ENCODE measurements around the gene SOWAHA.

GRCh38 chr5:132808866-132809265, 4.2 kb upstream of the SOWAHA start:
- TF ChIP-seq CTCF (IDR thresholded peaks at IDR 0.05; ENCODE audit: insufficient read depth, low read length, poor library complexity, severe bottlenecking) (no peak), EZH2phosphoT487 (conservative IDR thresholded peaks at IDR 0.05; ENCODE audit: low read length) (no peak)
